ENCODE measurements around the gene PLCL1. TPM values are rescaled to one million over a fixed set of nuclear protein-coding genes. Genes with fewer than 3 reads are reported as not detected.

Gene PLCL1
- total RNA-seq, 1 donor from 2014 or later = 0.04 TPM

DNA sequence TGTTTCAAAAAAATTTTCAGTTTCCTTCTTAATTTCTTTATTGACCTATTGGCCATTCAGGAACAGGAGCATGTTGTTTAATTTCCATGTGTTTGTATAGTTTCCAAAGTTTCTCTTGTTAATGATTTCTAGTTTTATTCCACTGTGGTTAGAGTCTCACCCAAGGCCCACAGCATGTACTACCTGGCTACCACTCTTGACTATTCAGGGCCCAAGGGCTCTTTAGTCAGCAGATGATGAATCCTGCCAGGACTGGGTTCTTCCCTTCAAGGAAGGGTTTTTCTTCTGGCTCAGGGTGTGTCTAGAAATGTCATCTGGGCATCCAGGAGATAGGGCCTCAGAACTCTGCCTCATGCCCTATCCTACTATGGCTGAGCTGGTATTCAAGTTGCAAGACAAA, 161.4 kb downstream of the PLCL1 start:
- Mint-ChIP-seq H3K27me3 (no peaks in the 10 kb centered on the region), H3K9me3 (peaks cover 7% of the 10 kb centered on the region), H3K36me3 (ENCODE audit: low read depth) (no peaks in the 10 kb centered on the region), H3K4me1 (no peaks in the 10 kb centered on the region), H3K27ac (no peak overlapping the region), H3K4me3 (no peak overlapping the region)
- no peak for ATAC-seq (ENCODE audit: low read depth)
- ChIA-PET CTCF (no interaction called here), POLR2A (no interaction called here)
- no peak for DNase-seq
- intact Hi-C loops (cut with micrococcal nuclease) = no loop called here
- TF ChIP-seq, protein P1, sequence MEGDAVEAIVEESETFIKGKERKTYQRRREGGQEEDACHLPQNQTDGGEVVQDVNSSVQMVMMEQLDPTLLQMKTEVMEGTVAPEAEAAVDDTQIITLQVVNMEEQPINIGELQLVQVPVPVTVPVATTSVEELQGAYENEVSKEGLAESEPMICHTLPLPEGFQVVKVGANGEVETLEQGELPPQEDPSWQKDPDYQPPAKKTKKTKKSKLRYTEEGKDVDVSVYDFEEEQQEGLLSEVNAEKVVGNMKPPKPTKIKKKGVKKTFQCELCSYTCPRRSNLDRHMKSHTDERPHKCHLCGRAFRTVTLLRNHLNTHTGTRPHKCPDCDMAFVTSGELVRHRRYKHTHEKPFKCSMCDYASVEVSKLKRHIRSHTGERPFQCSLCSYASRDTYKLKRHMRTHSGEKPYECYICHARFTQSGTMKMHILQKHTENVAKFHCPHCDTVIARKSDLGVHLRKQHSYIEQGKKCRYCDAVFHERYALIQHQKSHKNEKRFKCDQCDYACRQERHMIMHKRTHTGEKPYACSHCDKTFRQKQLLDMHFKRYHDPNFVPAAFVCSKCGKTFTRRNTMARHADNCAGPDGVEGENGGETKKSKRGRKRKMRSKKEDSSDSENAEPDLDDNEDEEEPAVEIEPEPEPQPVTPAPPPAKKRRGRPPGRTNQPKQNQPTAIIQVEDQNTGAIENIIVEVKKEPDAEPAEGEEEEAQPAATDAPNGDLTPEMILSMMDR (IDR thresholded peaks at IDR 0.05) = no peak

GRCh38 chr2:197969391-197969893, 165.0 kb downstream of the PLCL1 start:
- TF ChIP-seq, protein P1 (IDR thresholded peaks at IDR 0.05) = no peak
- no peak overlapping the region for H3K4me3 Mint-ChIP-seq
- no peaks in the 10 kb centered on the region for H3K27me3 Mint-ChIP-seq
- CTCF ChIA-PET = no interaction called here
- POLR2A ChIA-PET = no interaction called here
- H3K27ac Mint-ChIP-seq = no peak overlapping the region
- peaks cover 7% of the 10 kb centered on the region for H3K9me3 Mint-ChIP-seq
- no peaks in the 10 kb centered on the region for H3K4me1 Mint-ChIP-seq
- intact Hi-C loops (cut with micrococcal nuclease) = no loop called here
- no peaks in the 10 kb centered on the region for H3K36me3 Mint-ChIP-seq (ENCODE audit: low read depth)
- DNase-seq (no peak), ATAC-seq (ENCODE audit: low read depth) (no peak)

GRCh38 chr2:197972061-197972460, 167.7 kb downstream of the PLCL1 start:
- H3K27me3 Mint-ChIP-seq = no peaks in the 10 kb centered on the region
- DNase-seq (no peak), ATAC-seq (ENCODE audit: low read depth) (no peak)
- ChIA-PET POLR2A (no interaction called here), CTCF (no interaction called here)
- no peaks in the 10 kb centered on the region for H3K4me1 Mint-ChIP-seq
- TF ChIP-seq, protein P1 (IDR thresholded peaks at IDR 0.05) = no peak
- no peak overlapping the region for H3K27ac Mint-ChIP-seq
- no peak overlapping the region for H3K4me3 Mint-ChIP-seq
- intact Hi-C loops (cut with micrococcal nuclease) = no loop called here
- no peaks in the 10 kb centered on the region for H3K36me3 Mint-ChIP-seq (ENCODE audit: low read depth)
- H3K9me3 Mint-ChIP-seq = no peaks in the 10 kb centered on the region

GRCh38 chr2:197972587-197972986, 168.2 kb downstream of the PLCL1 start:
- DNase-seq (no peak), ATAC-seq (ENCODE audit: low read depth) (no peak)
- Mint-ChIP-seq H3K36me3 (ENCODE audit: low read depth) (no peaks in the 10 kb centered on the region), H3K4me1 (no peaks in the 10 kb centered on the region), H3K9me3 (no peaks in the 10 kb centered on the region), H3K4me3 (no peak overlapping the region), H3K27me3 (no peaks in the 10 kb centered on the region), H3K27ac (no peak overlapping the region)
- POLR2A ChIA-PET = no interaction called here
- CTCF ChIA-PET = no interaction called here
- intact Hi-C loops (cut with micrococcal nuclease) = no loop called here
- TF ChIP-seq, protein P1 (IDR thresholded peaks at IDR 0.05) = no peak

DNA sequence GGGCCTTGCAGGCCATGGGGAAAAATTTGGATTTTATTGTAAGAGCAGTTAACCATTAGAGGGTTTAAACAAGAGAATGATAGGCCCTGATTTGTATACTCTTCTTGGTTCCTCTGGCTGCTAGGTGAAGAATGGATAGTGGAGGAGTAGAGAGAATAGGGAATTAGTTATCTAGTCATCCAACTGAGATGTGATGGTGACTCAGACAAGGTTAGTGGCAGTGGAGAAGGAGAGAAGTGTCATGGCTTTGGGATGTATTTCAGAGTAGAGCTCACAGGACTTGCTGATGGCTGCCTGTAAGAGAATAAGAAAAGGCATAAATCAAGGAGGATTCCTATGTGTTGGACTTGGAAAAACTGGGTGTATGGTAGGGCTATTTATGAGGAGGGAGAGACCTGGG, 169.4 kb downstream of the PLCL1 start:
- no peak overlapping the region for H3K4me3 Mint-ChIP-seq
- CTCF ChIA-PET = no interaction called here
- ATAC-seq (ENCODE audit: low read depth) (no peak), DNase-seq (no peak)
- H3K36me3 Mint-ChIP-seq (ENCODE audit: low read depth) = no peaks in the 10 kb centered on the region
- TF ChIP-seq, protein P1 (IDR thresholded peaks at IDR 0.05) = no peak
- H3K9me3 Mint-ChIP-seq = no peaks in the 10 kb centered on the region
- POLR2A ChIA-PET = no interaction called here
- H3K4me1 Mint-ChIP-seq = no peaks in the 10 kb centered on the region
- intact Hi-C loops (cut with micrococcal nuclease) = no loop called here
- no peak overlapping the region for H3K27ac Mint-ChIP-seq
- H3K27me3 Mint-ChIP-seq = no peaks in the 10 kb centered on the region

Data from activated B cell treated with CpG ODN at 0.5 μM for 24 hours (primary cell).